ENCODE results near the gene KRT84.
"Not testable (repeated sequence)": the region's sequence is repeated elsewhere in the genome, so short reads cannot be mapped to it uniquely, and the experiment has no call there.

KRT84 gene

GRCh38 chr12:52360106-52360662 is 25.3 kb downstream of the KRT84 start:
- DNase-seq: no peak

GRCh38 chr12:52359621-52360061 is 25.8 kb downstream of the KRT84 start:
- no peak for DNase-seq

- DNase-seq: no peak
Measured at GRCh38 chr12:52358575-52359350, 26.7 kb downstream of the KRT84 start.

- DNase-seq: no peak
Measured at GRCh38 chr12:52356762-52357580, 28.5 kb downstream of the KRT84 start.

- DNase-seq: no peak
Measured at GRCh38 chr12:52356031-52356761, 29.3 kb downstream of the KRT84 start.

- DNase-seq: no peak
Measured at GRCh38 chr12:52355176-52355575, 30.3 kb downstream of the KRT84 start.

- DNase-seq: no peak
Measured at GRCh38 chr12:52354200-52354599, 31.3 kb downstream of the KRT84 start.

GRCh38 chr12:52353766-52354165 is 31.7 kb downstream of the KRT84 start:
- no peak for DNase-seq

GRCh38 chr12:52352951-52353350 is 32.5 kb downstream of the KRT84 start:
- DNase-seq: no peak

GRCh38 chr12:52351196-52352059 is 34.0 kb downstream of the KRT84 start:
- DNase-seq: peak in 10 of 14 donors; percentile 4 to 52 (median 22)

GRCh38 chr12:52350786-52351185 is 34.7 kb downstream of the KRT84 start:
- no peak for DNase-seq

GRCh38 chr12:52350021-52350620 is 35.3 kb downstream of the KRT84 start:
- no peak for DNase-seq

- no peak for DNase-seq
Measured at GRCh38 chr12:52349196-52349595, 36.3 kb downstream of the KRT84 start.

GRCh38 chr12:52347551-52348510 is 37.6 kb downstream of the KRT84 start:
- no peak for DNase-seq

GRCh38 chr12:52347016-52347415 is 38.4 kb downstream of the KRT84 start:
- no peak for DNase-seq

- DNase-seq: peak in 7 of 14 donors; percentile 8 to 37 (median 16)
Measured at GRCh38 chr12:52346593-52346992, 38.9 kb downstream of the KRT84 start.

GRCh38 chr12:52345041-52345440 is 40.4 kb downstream of the KRT84 start:
- DNase-seq: not testable (repeated sequence)

GRCh38 chr12:52344111-52344510 is 41.3 kb downstream of the KRT84 start:
- no peak for DNase-seq

GRCh38 chr12:52343550-52343949 is 41.9 kb downstream of the KRT84 start:
- no peak for DNase-seq
